Retinal pigment epithelial cell (primary cell): ENCODE results near the gene BUD23.
"Not testable (repeated sequence)": the region's sequence is repeated elsewhere in the genome, so short reads cannot be mapped to it uniquely, and the experiment has no call there.

Source experiments
- DNase-seq: peaks from one replicate; pipeline ENCODE4 v3.0.0-alpha.2; 2010; ENCODE audit warnings: low read depth
- H3K4me3 ChIP-seq: 2 replicates; pipeline ENCODE4 v1.5.1; 2011; ENCODE audit warnings: mild to moderate bottlenecking, low read length, control low read depth, moderate library complexity
- CTCF ChIP-seq: conservative IDR thresholded peaks from 2 replicates; pipeline ENCODE4 v1.5.1; 2011; ENCODE audit warnings: low read depth, low read length, control low read depth, inconsistent platforms

BUD23 gene

GRCh38 chr7:73652541-73652949 is 30.9 kb upstream of the BUD23 start:
- DNase-seq, result peak; percentile 21
- H3K4me3 ChIP-seq, result no peak overlapping the region
- TF ChIP-seq CTCF, result no peak

- not testable (repeated sequence) for DNase-seq, H3K4me3 ChIP-seq
Measured at GRCh38 chr7:73655309-73655708, 28.1 kb upstream of the BUD23 start.

GRCh38 chr7:73659983-73660382 is 23.4 kb upstream of the BUD23 start:
- DNase-seq, result no peak
- no peak overlapping the region for H3K4me3 ChIP-seq
- no peak for TF ChIP-seq CTCF

- DNase-seq, H3K4me3 ChIP-seq: not testable (repeated sequence)
Measured at GRCh38 chr7:73660594-73660993, 22.8 kb upstream of the BUD23 start.

- H3K4me3 ChIP-seq, result no peak overlapping the region
- no peak for TF ChIP-seq CTCF
- DNase-seq, result no peak
Measured at GRCh38 chr7:73663033-73663432, 20.4 kb upstream of the BUD23 start.

GRCh38 chr7:73667344-73668102 is 15.9 kb upstream of the BUD23 start, which contains the start of gene VPS37D:
VPS37D (plus strand) TSS chr7:73667831; CDS start chr7:73667959, 128 bp downstream.
- H3K4me3 ChIP-seq, result peak within 1 kb of the TSS; percentile 64
- DNase-seq, result peak; percentile 29
- peak; percentile 58 for TF ChIP-seq CTCF

- DNase-seq, result no peak
- TF ChIP-seq CTCF, result no peak
- peak overlapping the region; percentile 64 for H3K4me3 ChIP-seq
Measured at GRCh38 chr7:73668103-73668885, 15.1 kb upstream of the BUD23 start.

GRCh38 chr7:73668886-73669230 is 14.5 kb upstream of the BUD23 start:
- peak overlapping the region; percentile 64 for H3K4me3 ChIP-seq
- no peak for DNase-seq
- no peak for TF ChIP-seq CTCF
